C4-2B (cell line): ENCODE data around the gene BTD.

Experiments
- CTCF ChIP-seq: fragments of 450-650 bp; conservative IDR thresholded peaks from 2 replicates; pipeline ENCODE4 v1.5.1; 2017; ENCODE audit warnings: mild to moderate bottlenecking
- ZFX ChIP-seq: fragments of 450-650 bp; IDR thresholded peaks from 2 replicates; pipeline ENCODE4 v1.6.1; 2017

GRCh38 chr3:15646851-15647511, 45.4 kb downstream of the BTD start:
- TF ChIP-seq CTCF, result no peak
- no peak for TF ChIP-seq ZFX
